Measurements from ENCODE around the gene OSGEPL1.

The OSGEPL1 gene

DNA sequence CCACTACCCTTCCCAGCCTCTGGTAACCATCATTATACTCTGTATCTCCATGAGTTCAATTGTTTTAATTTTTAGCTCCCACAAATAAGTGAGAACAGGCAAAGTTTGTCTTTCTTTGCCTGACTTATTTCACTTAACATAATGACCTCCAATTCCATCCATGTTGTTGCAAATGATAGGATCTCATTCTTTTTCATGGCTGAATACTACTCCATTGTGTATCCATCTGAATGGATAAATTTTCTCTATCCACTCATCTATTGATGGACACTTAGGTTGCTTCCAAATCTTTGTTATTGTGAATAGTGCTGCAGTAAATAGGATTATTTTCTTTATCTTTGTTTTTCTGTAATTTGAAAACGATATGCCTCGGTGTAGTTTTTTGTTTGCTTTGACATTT lies 61.9 kb downstream of the OSGEPL1 start:
- H3K4me3 Mint-ChIP-seq: no peak overlapping the region
- H3K4me1 Mint-ChIP-seq (ENCODE audit: low read depth): no peaks in the 10 kb centered on the region

GRCh38 chr2:189698020-189698887 lies 64.3 kb downstream of the OSGEPL1 start:
- H3K9me3 Mint-ChIP-seq (ENCODE audit: low read depth): no peaks in the 10 kb centered on the region
- H3K4me3 Mint-ChIP-seq: no peak overlapping the region
- no peak overlapping the region for H3K27ac Mint-ChIP-seq
- H3K4me1 Mint-ChIP-seq (ENCODE audit: low read depth): no peaks in the 10 kb centered on the region
- H3K27me3 Mint-ChIP-seq: no peaks in the 10 kb centered on the region
- H3K36me3 Mint-ChIP-seq: no peaks in the 10 kb centered on the region

More for the DNA sequence above, 61.9 kb downstream of the OSGEPL1 start:
- Mint-ChIP-seq H3K9me3 (ENCODE audit: low read depth) (no peaks in the 10 kb centered on the region), H3K36me3 (peaks cover 5% of the 10 kb centered on the region), H3K27me3 (no peaks in the 10 kb centered on the region), H3K27ac (no peak overlapping the region)

Data from activated naive CD8-positive, alpha-beta T cell (primary cell).